ENCODE results near the gene CFAP251.
"Not testable (repeated sequence)": the region's sequence is repeated elsewhere in the genome, so short reads cannot be mapped to it uniquely, and the experiment has no call there.

The CFAP251 gene

GRCh38 chr12:121917950-121918678, at the start of gene CFAP251:
TSS of gene CFAP251 (plus strand) at chr12:121918592. CDS start at chr12:121921306, 2,714 bp downstream.
- Mint-ChIP-seq H3K36me3 (peaks cover 56% of the 10 kb centered on the region), H3K27ac (peak within 1 kb of the TSS; percentile 91), H3K4me1 (peaks cover 17% of the 10 kb centered on the region), H3K4me3 (peak within 1 kb of the TSS; percentile 79), H3K9me3 (no peaks in the 10 kb centered on the region)
- DNase-seq (ENCODE audit: low spot score in 2 of 2) = peak; percentile 86 to 91
- peak; percentile 99 for ATAC-seq

GRCh38 chr12:121869229-121869628, 49.2 kb upstream of the CFAP251 start:
- not testable (repeated sequence) for H3K4me3 Mint-ChIP-seq; H3K36me3 Mint-ChIP-seq; H3K4me1 Mint-ChIP-seq; H3K9me3 Mint-ChIP-seq; DNase-seq (ENCODE audit: low spot score in 2 of 2); H3K27ac Mint-ChIP-seq; ATAC-seq

- Mint-ChIP-seq H3K4me3 (no peak overlapping the region), H3K4me1 (no peaks in the 10 kb centered on the region), H3K9me3 (no peaks in the 10 kb centered on the region), H3K36me3 (no peaks in the 10 kb centered on the region), H3K27ac (no peak overlapping the region)
- ATAC-seq = peak; percentile 13
- no peak for DNase-seq (ENCODE audit: low spot score in 2 of 2)
These were observed 46.9 kb upstream of the CFAP251 start for GRCh38 chr12:121871467-121871866.

- Mint-ChIP-seq H3K4me3 (no peak overlapping the region), H3K4me1 (no peaks in the 10 kb centered on the region), H3K9me3 (no peaks in the 10 kb centered on the region), H3K27ac (peak overlapping the region; percentile 26), H3K36me3 (no peaks in the 10 kb centered on the region)
- ATAC-seq (peak; percentile 68), DNase-seq (ENCODE audit: low spot score in 2 of 2) (no peak)
These were observed 45.7 kb upstream of the CFAP251 start for GRCh38 chr12:121872546-121873215.

GRCh38 chr12:121873216-121873569, 45.2 kb upstream of the CFAP251 start:
- H3K36me3 Mint-ChIP-seq = no peaks in the 10 kb centered on the region
- no peaks in the 10 kb centered on the region for H3K9me3 Mint-ChIP-seq
- ATAC-seq (no peak), DNase-seq (ENCODE audit: low spot score in 2 of 2) (no peak)
- H3K4me3 Mint-ChIP-seq = no peak overlapping the region
- no peaks in the 10 kb centered on the region for H3K4me1 Mint-ChIP-seq
- no peak overlapping the region for H3K27ac Mint-ChIP-seq

- Mint-ChIP-seq H3K27ac (no peak overlapping the region), H3K4me1 (no peaks in the 10 kb centered on the region), H3K9me3 (no peaks in the 10 kb centered on the region), H3K4me3 (no peak overlapping the region), H3K36me3 (no peaks in the 10 kb centered on the region)
- no peak for ATAC-seq
- no peak for DNase-seq (ENCODE audit: low spot score in 2 of 2)
These were observed 44.3 kb upstream of the CFAP251 start for GRCh38 chr12:121874071-121874470.

- Mint-ChIP-seq H3K27ac (no peak overlapping the region), H3K4me1 (no peaks in the 10 kb centered on the region), H3K4me3 (no peak overlapping the region), H3K36me3 (no peaks in the 10 kb centered on the region), H3K9me3 (no peaks in the 10 kb centered on the region)
- ATAC-seq = no peak
- no peak for DNase-seq (ENCODE audit: low spot score in 2 of 2)
These were observed 42.8 kb upstream of the CFAP251 start for GRCh38 chr12:121875582-121875981.

- not testable (repeated sequence) for H3K27ac Mint-ChIP-seq; DNase-seq (ENCODE audit: low spot score in 2 of 2); ATAC-seq; H3K4me1 Mint-ChIP-seq; H3K36me3 Mint-ChIP-seq; H3K9me3 Mint-ChIP-seq; H3K4me3 Mint-ChIP-seq
These were observed 42.3 kb upstream of the CFAP251 start for GRCh38 chr12:121876080-121876447.

GRCh38 chr12:121883315-121883660, 35.1 kb upstream of the CFAP251 start:
- Mint-ChIP-seq H3K4me1 (no peaks in the 10 kb centered on the region), H3K36me3 (no peaks in the 10 kb centered on the region), H3K27ac (no peak overlapping the region), H3K9me3 (no peaks in the 10 kb centered on the region), H3K4me3 (no peak overlapping the region)
- ATAC-seq = peak; percentile 42
- DNase-seq (ENCODE audit: low spot score in 2 of 2) = no peak

- ATAC-seq; DNase-seq (ENCODE audit: low spot score in 2 of 2); H3K4me3 Mint-ChIP-seq; H3K4me1 Mint-ChIP-seq; H3K9me3 Mint-ChIP-seq; H3K27ac Mint-ChIP-seq: not testable (repeated sequence)
- H3K36me3 Mint-ChIP-seq = peaks cover 14% of the 10 kb centered on the region
These were observed 33.3 kb upstream of the CFAP251 start for GRCh38 chr12:121885129-121885528.

GRCh38 chr12:121888083-121888477, 30.3 kb upstream of the CFAP251 start:
- ATAC-seq = no peak
- H3K27ac Mint-ChIP-seq = peak overlapping the region; percentile 98
- H3K4me3 Mint-ChIP-seq = peak overlapping the region; percentile 99
- no peak for DNase-seq (ENCODE audit: low spot score in 2 of 2)
- no peaks in the 10 kb centered on the region for H3K9me3 Mint-ChIP-seq
- H3K4me1 Mint-ChIP-seq = peaks cover 12% of the 10 kb centered on the region
- H3K36me3 Mint-ChIP-seq = peaks cover 35% of the 10 kb centered on the region

- ATAC-seq (peak; percentile 95), DNase-seq (ENCODE audit: low spot score in 2 of 2) (peak; percentile 98 to 100)
- Mint-ChIP-seq H3K36me3 (peaks cover 37% of the 10 kb centered on the region), H3K4me1 (peaks cover 18% of the 10 kb centered on the region), H3K27ac (peak within 1 kb of the TSS; percentile 98), H3K9me3 (no peaks in the 10 kb centered on the region), H3K4me3 (peak within 1 kb of the TSS; percentile 99)
These were observed 29.7 kb upstream of the CFAP251 start, which contains the start of gene PSMD9 for GRCh38 chr12:121888478-121889273. TSS of gene PSMD9 (plus strand) at chr12:121888790. CDS start at chr12:121888857, 67 bp downstream.

GRCh38 chr12:121889274-121889624, 29.1 kb upstream of the CFAP251 start:
- no peaks in the 10 kb centered on the region for H3K9me3 Mint-ChIP-seq

GRCh38 chr12:121889661-121890060, 28.7 kb upstream of the CFAP251 start:
- peak overlapping the region; percentile 98 for H3K27ac Mint-ChIP-seq
- peak overlapping the region; percentile 99 for H3K4me3 Mint-ChIP-seq
- not testable (repeated sequence) for H3K9me3 Mint-ChIP-seq; ATAC-seq; DNase-seq (ENCODE audit: low spot score in 2 of 2)
- peaks cover 26% of the 10 kb centered on the region for H3K4me1 Mint-ChIP-seq
- H3K36me3 Mint-ChIP-seq = peaks cover 47% of the 10 kb centered on the region

More at GRCh38 chr12:121889274-121889624, 29.1 kb upstream of the CFAP251 start:
- H3K27ac Mint-ChIP-seq = peak overlapping the region; percentile 98
- no peak for DNase-seq (ENCODE audit: low spot score in 2 of 2)
- ATAC-seq = no peak
- H3K4me3 Mint-ChIP-seq = peak overlapping the region; percentile 99
- peaks cover 24% of the 10 kb centered on the region for H3K4me1 Mint-ChIP-seq
- H3K36me3 Mint-ChIP-seq = peaks cover 43% of the 10 kb centered on the region

GRCh38 chr12:121892673-121893561, 25.5 kb upstream of the CFAP251 start:
- Mint-ChIP-seq H3K36me3 (peaks cover 80% of the 10 kb centered on the region), H3K27ac (peak overlapping the region; percentile 90), H3K4me3 (no peak overlapping the region), H3K4me1 (peaks cover 31% of the 10 kb centered on the region), H3K9me3 (no peaks in the 10 kb centered on the region)
- no peak for ATAC-seq
- DNase-seq (ENCODE audit: low spot score in 2 of 2) = no peak
